Measurements from ENCODE around the gene EPHA3.

DNA sequence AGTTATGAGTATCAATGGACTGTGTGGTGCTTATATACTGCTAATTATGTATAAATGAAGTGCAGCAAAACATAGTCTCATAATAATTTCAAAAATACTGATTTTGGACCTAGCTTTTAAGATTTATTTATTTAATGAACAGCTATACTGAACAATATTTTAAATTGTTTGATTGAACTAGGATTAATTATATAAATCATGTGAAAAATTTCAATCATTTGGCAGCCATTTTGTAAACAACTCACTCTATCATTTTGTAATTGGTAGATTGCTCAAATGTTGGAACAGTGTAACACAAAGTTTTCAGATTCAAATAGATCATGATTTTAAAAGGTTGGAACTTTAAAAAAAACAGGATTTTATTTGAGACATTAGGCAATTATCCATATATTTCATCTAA lies 47.0 kb downstream of the EPHA3 start:
- no peak for TF ChIP-seq CTCF (IDR thresholded peaks at IDR 0.05)
- no peak for TF ChIP-seq POLR2AphosphoS5 (IDR thresholded peaks at IDR 0.05)
- TF ChIP-seq POLR2A (IDR thresholded peaks at IDR 0.05): no peak
- no peak for TF ChIP-seq EP300 (IDR thresholded peaks at IDR 0.05; ENCODE audit: low read depth)
